ENCODE data around the gene ELOVL6. TPM values are rescaled to one million over a fixed set of nuclear protein-coding genes. Genes with fewer than 3 reads are reported as not detected.
A peak's percentile ranks its signal among the peaks of the same experiment; 100 is the strongest.
"Not testable (repeated sequence)": the region's sequence is repeated elsewhere in the genome, so short reads cannot be mapped to it uniquely, and the experiment has no call there.

Gene ELOVL6
- polyA plus RNA-seq, 3 donors = 29.9 to 37.4 (median 31.7) TPM

DNA sequence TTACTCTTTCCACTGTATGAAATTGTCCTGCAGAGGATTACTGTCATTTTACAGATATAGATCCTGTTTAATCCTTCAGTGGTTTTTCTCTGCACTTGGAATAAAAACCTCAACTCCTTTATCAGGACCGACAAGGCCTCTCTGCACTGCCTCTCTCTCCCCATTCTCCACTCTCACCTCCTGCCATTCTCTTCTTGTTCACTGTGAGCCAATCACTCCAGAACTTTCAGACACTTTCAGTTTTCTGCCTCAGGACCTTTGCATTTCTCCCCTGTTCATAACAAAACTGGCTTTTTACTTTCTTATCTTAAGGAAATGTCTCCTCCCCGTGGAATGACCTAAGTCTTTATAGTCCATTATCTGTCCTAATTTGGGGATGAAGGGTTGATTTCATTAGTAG lies 137.3 kb downstream of the ELOVL6 start:
- DNase-seq (ENCODE audit: extremely low read depth in 1 of 11, low read depth in 9 of 11, low spot score in 4 of 11) = no peak

GRCh38 chr4:110059556-110060191 lies 138.7 kb downstream of the ELOVL6 start:
- no peak for DNase-seq (ENCODE audit: extremely low read depth in 1 of 11, low read depth in 9 of 11, low spot score in 4 of 11)

DNA sequence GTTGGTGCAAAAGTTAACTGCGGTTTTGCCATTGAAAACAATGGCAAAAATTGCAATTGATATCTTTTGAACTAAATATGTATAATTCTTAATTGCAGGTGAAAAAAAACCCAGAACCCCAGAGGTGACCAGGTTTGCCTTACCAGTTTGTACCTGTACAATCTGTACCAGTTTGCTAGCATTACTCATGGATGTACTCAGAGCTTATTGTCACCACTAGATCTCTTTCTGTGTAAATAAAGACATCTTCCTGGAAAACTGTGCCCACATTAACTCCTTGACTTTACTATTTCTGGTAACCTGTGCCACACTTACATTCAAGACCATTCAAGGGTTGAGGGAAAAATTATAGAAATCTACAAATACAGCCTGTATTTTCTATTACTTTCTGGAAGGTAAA lies 139.7 kb downstream of the ELOVL6 start:
- DNase-seq (ENCODE audit: extremely low read depth in 1 of 11, low read depth in 9 of 11, low spot score in 4 of 11) = no peak

DNA sequence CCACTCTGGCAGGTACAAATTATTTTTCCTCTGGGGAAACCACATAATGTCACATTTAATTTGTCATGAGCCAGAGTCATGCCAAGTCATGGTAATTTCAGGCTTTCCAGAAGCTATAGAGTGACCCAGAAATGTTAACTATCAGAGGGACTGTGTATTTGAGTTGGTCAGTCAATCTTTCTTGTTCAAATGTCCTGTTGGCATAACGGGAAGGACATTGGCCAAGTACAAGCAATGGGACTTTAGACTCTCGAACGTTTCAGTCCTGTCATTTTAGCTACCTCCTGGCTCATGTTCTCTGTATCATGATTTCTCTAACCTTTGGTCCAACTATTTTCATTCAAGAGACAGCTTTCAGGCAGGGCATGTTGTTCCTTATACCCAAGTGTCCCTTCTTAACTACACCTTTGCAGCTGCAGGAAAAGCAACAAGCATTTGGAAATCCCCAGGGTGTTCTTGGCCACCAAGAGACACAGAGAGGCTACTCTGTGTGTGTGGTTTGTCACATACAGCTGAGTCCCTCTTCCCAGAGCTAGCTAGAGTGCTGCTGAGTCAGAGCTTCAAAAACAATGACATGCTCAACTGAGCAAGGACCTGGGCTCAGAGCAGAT lies 143.2 kb downstream of the ELOVL6 start:
- no peak for DNase-seq (ENCODE audit: extremely low read depth in 1 of 11, low read depth in 9 of 11, low spot score in 4 of 11)

DNA sequence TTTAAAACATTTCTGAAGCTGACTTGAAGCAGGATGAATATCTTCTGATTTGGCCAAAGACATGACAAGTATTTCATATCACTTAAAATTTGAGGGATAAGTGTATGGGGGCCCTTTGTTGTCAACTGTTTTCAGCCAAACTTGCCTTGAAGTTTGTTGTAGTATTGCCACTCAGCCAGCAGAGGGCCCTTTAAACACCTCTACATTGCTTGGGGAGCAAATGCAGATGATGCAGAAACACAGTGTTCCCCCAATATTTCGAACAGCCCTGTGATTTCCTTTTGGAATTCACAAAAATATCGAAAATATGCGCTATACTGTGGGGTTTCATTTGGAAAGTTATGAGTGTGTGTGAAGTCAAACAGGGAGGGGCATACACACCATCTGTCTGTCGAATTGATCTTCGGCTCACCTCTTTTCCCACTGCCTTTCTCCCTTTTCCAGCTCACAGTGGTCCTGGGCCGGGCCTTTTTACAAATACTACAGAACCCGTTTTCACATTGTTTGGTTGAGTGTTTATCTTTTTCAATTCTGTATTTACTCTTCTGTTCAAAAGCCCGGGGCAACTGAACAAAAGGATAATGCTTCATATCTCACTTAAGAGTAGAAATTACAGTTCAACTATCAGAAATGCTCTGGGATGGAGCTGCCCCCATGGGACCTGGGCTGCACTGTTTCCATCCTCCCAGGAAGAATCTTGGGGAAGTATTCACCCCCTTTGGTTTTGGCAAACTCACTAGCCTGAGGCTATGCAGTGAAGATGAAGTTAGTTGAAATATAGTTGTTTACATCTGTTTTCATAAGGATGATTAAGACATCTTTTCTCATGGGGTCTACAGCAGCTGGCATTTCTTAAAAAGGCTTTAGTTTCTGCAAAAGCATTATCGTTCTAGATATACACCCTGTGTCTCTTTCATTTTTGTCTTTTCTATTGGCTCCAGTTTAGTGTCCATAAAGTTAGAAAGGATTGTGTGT lies 148.2 kb downstream of the ELOVL6 start:
- DNase-seq (ENCODE audit: extremely low read depth in 1 of 11, low read depth in 9 of 11, low spot score in 4 of 11) = peak in 1 of 11 donors; percentile 29

DNA sequence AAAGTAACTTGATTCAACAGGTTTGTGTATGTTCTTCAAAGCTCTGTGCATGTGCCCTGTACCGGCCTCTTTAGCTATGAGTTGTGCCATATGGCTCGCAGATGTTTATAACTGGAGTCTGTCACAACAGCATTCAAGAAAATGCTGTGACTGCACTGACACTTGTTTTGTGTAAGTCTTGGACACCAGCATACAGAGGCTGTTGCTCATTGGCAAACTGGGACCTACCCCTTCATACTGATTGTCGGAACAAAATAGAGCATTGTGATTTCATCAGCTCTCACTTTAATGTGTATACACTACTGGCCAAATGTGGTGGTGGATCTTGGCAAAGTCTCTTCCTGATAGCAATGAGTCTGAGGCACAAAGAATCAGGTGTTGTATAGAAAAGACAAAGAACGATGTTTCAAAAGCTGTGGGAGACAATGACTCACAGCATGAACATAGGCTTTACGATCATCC lies 151.8 kb downstream of the ELOVL6 start:
- DNase-seq (ENCODE audit: extremely low read depth in 1 of 11, low read depth in 9 of 11, low spot score in 4 of 11) = no peak

- no peak for DNase-seq (ENCODE audit: extremely low read depth in 1 of 11, low read depth in 9 of 11, low spot score in 4 of 11)
Measured at GRCh38 chr4:110042545-110043517, 155.6 kb downstream of the ELOVL6 start.

GRCh38 chr4:110041735-110042134 lies 156.7 kb downstream of the ELOVL6 start:
- DNase-seq (ENCODE audit: extremely low read depth in 1 of 11, low read depth in 9 of 11, low spot score in 4 of 11) = no peak

GRCh38 chr4:110039164-110039563 lies 159.3 kb downstream of the ELOVL6 start:
- DNase-seq (ENCODE audit: extremely low read depth in 1 of 11, low read depth in 9 of 11, low spot score in 4 of 11) = not testable (repeated sequence)

- DNase-seq (ENCODE audit: extremely low read depth in 1 of 11, low read depth in 9 of 11, low spot score in 4 of 11) = no peak
Measured at GRCh38 chr4:110034026-110034393, 164.4 kb downstream of the ELOVL6 start.

- no peak for DNase-seq (ENCODE audit: extremely low read depth in 1 of 11, low read depth in 9 of 11, low spot score in 4 of 11)
Measured at GRCh38 chr4:110033355-110034025, 164.9 kb downstream of the ELOVL6 start.

- DNase-seq (ENCODE audit: extremely low read depth in 1 of 11, low read depth in 9 of 11, low spot score in 4 of 11) = no peak
Measured at GRCh38 chr4:110032603-110033002, 165.8 kb downstream of the ELOVL6 start.

GRCh38 chr4:110025718-110026117 lies 172.7 kb downstream of the ELOVL6 start:
- DNase-seq (ENCODE audit: extremely low read depth in 1 of 11, low read depth in 9 of 11, low spot score in 4 of 11) = no peak

GRCh38 chr4:110025056-110025455 lies 173.4 kb downstream of the ELOVL6 start:
- no peak for DNase-seq (ENCODE audit: extremely low read depth in 1 of 11, low read depth in 9 of 11, low spot score in 4 of 11)

DNA sequence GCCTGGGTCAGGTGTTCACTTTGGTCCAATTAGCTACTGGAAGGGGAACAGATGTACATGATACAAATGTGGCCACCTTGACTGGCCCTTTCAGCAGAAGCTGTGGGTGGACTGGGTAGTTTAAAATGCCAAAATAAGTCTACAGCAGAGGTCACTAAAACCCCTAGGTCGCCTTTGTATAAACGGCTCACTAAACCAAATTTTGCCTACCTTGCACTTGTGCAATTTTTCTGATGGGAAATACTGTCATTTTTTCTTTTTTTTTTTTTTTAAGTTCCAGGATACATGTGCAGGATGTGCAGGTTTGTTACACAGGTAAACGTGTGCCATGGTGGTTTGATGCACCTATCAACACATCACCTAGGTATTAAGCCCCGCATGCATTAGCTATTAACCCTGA lies 176.0 kb downstream of the ELOVL6 start:
- DNase-seq (ENCODE audit: extremely low read depth in 1 of 11, low read depth in 9 of 11, low spot score in 4 of 11) = no peak

GRCh38 chr4:110020646-110021443 lies 177.6 kb downstream of the ELOVL6 start:
- no peak for DNase-seq (ENCODE audit: extremely low read depth in 1 of 11, low read depth in 9 of 11, low spot score in 4 of 11)

DNA sequence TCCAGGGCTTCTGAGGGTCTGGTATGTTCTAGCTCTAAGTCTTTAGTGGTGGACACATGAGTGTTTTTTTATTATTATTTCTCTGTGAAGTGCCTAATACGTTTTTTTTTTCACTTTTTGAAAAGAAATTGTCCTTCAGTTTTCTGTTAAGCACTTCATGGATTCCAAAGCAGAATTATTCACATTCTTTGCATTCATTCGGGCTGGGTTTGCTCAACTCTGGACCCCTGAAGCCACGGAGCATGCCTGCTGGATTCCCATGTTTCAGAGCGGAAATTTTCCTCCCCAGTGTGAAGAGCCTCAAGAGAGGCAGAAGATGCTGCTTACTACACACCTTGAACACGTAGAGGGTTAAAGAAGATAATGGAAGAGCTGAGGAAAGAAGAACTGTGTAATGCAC lies 178.3 kb downstream of the ELOVL6 start:
- no peak for DNase-seq (ENCODE audit: extremely low read depth in 1 of 11, low read depth in 9 of 11, low spot score in 4 of 11)

All from renal cortex interstitium (tissue), 11 donors.